HEK293 (cell line): ENCODE data around the gene CDK6.

ENCODE experiments used
- MYNN ChIP-seq: fragments of 450-650 bp; formaldehyde crosslinking; IDR thresholded peaks from 2 replicates; pipeline ENCODE4 v1.5.1; 2016; ENCODE audit warnings: missing biosample characterization, missing genetic modification characterization, borderline replicate concordance
- ZNF274 ChIP-seq, 2 experiments: fragments of 200-500 bp in 1 of 2; fragments of 450-650 bp in 1 of 2; sonication (Bioruptor generic) in 1 of 2; formaldehyde crosslinking in 1 of 2; IDR thresholded peaks; 2 replicates each; pipeline versions ENCODE4 v1.5.1 to v1.6.1; 2014 to 2016; ENCODE audit warnings: borderline replicate concordance in 1 of 2, inconsistent platforms in 1 of 2, low read length in 1 of 2, missing biosample characterization in 1 of 2, missing genetic modification characterization in 1 of 2
- ZNF398 ChIP-seq: fragments of 450-650 bp; formaldehyde crosslinking; IDR thresholded peaks from 2 replicates; pipeline ENCODE4 v1.5.1; 2017; ENCODE audit warnings: missing biosample characterization, missing genetic modification characterization
- ZNF677 ChIP-seq: fragments of 450-650 bp; IDR thresholded peaks from 2 replicates; pipeline ENCODE4 v1.5.0; 2018; ENCODE audit warnings: missing biosample characterization, mild to moderate bottlenecking, missing genetic modification characterization, moderate library complexity
- TF ChIP-seq, protein P1 (sequence below): fragments of 450-650 bp; formaldehyde crosslinking; IDR thresholded peaks from 2 replicates; pipeline ENCODE4 v1.5.1; 2016; ENCODE audit warnings: missing biosample characterization, missing genetic modification characterization
- TF ChIP-seq, protein P2 (sequence below): fragments of 450-650 bp; formaldehyde crosslinking; IDR thresholded peaks from 2 replicates; pipeline ENCODE4 v1.5.1; 2016; ENCODE audit warnings: missing biosample characterization, missing genetic modification characterization

DNA sequence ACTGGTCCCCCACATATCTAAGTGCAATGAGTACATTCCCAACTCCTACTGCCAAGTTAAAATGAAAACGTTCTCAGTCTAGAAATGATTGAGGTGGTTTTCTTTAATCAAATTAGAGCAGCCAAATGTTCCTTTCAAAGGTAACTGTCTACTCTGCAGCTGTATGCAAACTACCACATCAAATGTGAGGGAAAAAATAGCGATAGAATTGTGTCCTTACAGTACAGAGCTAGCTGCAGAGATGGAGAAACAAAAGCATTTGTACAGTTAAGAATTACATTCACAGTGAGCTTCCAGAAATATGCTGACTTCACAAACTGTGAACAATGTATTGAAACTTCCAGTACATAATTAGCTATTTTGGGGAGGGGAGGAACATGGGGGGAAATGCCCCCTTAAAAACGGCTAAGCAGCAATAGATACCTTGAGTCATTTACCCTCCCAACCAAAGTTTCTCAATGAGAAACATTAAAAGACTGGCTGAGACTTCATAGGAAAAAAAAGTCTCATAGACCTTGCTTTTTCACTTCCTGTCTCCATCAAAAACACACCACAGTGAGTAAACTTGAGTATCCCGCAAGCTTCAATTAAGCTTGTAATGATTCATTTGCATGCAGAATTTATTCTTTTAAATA is 22.9 kb downstream of the CDK6 start:
- TF ChIP-seq, protein P1, sequence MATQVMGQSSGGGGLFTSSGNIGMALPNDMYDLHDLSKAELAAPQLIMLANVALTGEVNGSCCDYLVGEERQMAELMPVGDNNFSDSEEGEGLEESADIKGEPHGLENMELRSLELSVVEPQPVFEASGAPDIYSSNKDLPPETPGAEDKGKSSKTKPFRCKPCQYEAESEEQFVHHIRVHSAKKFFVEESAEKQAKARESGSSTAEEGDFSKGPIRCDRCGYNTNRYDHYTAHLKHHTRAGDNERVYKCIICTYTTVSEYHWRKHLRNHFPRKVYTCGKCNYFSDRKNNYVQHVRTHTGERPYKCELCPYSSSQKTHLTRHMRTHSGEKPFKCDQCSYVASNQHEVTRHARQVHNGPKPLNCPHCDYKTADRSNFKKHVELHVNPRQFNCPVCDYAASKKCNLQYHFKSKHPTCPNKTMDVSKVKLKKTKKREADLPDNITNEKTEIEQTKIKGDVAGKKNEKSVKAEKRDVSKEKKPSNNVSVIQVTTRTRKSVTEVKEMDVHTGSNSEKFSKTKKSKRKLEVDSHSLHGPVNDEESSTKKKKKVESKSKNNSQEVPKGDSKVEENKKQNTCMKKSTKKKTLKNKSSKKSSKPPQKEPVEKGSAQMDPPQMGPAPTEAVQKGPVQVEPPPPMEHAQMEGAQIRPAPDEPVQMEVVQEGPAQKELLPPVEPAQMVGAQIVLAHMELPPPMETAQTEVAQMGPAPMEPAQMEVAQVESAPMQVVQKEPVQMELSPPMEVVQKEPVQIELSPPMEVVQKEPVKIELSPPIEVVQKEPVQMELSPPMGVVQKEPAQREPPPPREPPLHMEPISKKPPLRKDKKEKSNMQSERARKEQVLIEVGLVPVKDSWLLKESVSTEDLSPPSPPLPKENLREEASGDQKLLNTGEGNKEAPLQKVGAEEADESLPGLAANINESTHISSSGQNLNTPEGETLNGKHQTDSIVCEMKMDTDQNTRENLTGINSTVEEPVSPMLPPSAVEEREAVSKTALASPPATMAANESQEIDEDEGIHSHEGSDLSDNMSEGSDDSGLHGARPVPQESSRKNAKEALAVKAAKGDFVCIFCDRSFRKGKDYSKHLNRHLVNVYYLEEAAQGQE (tag by site-specific recombination) = no peak
- no peak for TF ChIP-seq ZNF398 (tag by site-specific recombination)
- TF ChIP-seq ZNF677 (tag by site-specific recombination) = no peak
- TF ChIP-seq, protein P2, sequence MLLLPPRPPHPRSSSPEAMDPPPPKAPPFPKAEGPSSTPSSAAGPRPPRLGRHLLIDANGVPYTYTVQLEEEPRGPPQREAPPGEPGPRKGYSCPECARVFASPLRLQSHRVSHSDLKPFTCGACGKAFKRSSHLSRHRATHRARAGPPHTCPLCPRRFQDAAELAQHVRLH (tag by site-specific recombination) = no peak
- TF ChIP-seq MYNN (tag by site-specific recombination) = no peak
- no peak for TF ChIP-seq ZNF274 (IDR thresholded peaks at IDR 0.05; ENCODE audit: low read length)
- no peak for TF ChIP-seq ZNF274 (tag by site-specific recombination; IDR thresholded peaks at IDR 0.05; ENCODE audit: borderline replicate concordance)
